ENCODE results near the gene CHST4.
"Not testable (repeated sequence)": the region's sequence is repeated elsewhere in the genome, so short reads cannot be mapped to it uniquely, and the experiment has no call there.

Gene CHST4

GRCh38 chr16:71572497-71573116 is 46.4 kb downstream of the CHST4 start:
- no peak for DNase-seq

- DNase-seq: no peak
Measured at GRCh38 chr16:71573387-71574094, 47.3 kb downstream of the CHST4 start.

GRCh38 chr16:71574702-71575101 is 48.5 kb downstream of the CHST4 start:
- DNase-seq: no peak

- DNase-seq: no peak
Measured at GRCh38 chr16:71576971-71577370, 50.7 kb downstream of the CHST4 start, which contains the start of gene TAT. Gene TAT, minus strand, starts transcription at chr16:71577092. Its CDS starts 677 bp downstream, at chr16:71576415.

- not testable (repeated sequence) for DNase-seq
Measured at GRCh38 chr16:71582553-71582848, 56.3 kb downstream of the CHST4 start.

GRCh38 chr16:71584543-71585317 is 58.5 kb downstream of the CHST4 start:
- DNase-seq: no peak

- DNase-seq: no peak
Measured at GRCh38 chr16:71585318-71585703, 59.1 kb downstream of the CHST4 start.
